ENCODE results near the gene PLOD2. TPM values are rescaled to one million over a fixed set of nuclear protein-coding genes. Genes with fewer than 3 reads are reported as not detected.

The PLOD2 gene
- total RNA-seq, 2 experiments from 2014 or later = not detected

DNA sequence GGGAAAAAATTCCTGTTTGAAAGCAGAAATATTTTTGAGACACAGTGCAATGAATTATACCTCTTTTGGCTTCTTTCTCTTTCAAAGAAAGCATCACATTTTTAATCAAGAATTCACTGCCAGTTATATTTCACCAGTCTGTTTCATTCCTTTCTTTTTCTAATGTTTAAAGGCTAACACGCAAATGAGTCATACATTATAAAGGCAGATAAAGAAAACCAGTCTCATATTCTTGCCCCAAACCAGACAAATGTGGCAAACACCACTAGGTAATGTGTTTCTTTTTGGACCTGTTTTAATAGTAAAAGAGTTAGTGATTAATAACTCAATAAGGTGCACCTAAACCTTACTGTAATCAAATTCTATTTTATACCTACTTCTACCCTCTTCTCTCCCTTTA lies 83.8 kb downstream of the PLOD2 start:
- intact Hi-C loops (cut with micrococcal nuclease; ENCODE audit: unreplicated experiment) = no loop called here
- DNase-seq (ENCODE audit: low spot score) = no peak
- no peak overlapping the region for H3K4me3 ChIP-seq (ENCODE audit: low read depth, low read length, poor library complexity, severe bottlenecking)
- no peaks in the 10 kb centered on the region for H3K36me3 ChIP-seq (ENCODE audit: insufficient read depth, low read length)
- H3K27ac ChIP-seq (ENCODE audit: low read depth, low read length, poor library complexity, severe bottlenecking) = no peak overlapping the region
- H3K4me1 ChIP-seq (ENCODE audit: insufficient read depth, low read length, poor library complexity, severe bottlenecking) = no peaks in the 10 kb centered on the region
- H2AFZ ChIP-seq (ENCODE audit: low read length) = no peak overlapping the region
- no TSS peak for BruUV-seq (replicated peaks)
- no peak overlapping the region for H3K4me2 ChIP-seq (ENCODE audit: low read length)
- no peaks in the 10 kb centered on the region for H4K20me1 ChIP-seq (ENCODE audit: insufficient read depth, low read length)
- CTCF ChIA-PET (ENCODE audit: unreplicated experiment) = no interaction called here
- TF ChIP-seq, protein P1, sequence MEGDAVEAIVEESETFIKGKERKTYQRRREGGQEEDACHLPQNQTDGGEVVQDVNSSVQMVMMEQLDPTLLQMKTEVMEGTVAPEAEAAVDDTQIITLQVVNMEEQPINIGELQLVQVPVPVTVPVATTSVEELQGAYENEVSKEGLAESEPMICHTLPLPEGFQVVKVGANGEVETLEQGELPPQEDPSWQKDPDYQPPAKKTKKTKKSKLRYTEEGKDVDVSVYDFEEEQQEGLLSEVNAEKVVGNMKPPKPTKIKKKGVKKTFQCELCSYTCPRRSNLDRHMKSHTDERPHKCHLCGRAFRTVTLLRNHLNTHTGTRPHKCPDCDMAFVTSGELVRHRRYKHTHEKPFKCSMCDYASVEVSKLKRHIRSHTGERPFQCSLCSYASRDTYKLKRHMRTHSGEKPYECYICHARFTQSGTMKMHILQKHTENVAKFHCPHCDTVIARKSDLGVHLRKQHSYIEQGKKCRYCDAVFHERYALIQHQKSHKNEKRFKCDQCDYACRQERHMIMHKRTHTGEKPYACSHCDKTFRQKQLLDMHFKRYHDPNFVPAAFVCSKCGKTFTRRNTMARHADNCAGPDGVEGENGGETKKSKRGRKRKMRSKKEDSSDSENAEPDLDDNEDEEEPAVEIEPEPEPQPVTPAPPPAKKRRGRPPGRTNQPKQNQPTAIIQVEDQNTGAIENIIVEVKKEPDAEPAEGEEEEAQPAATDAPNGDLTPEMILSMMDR (conservative IDR thresholded peaks at IDR 0.05; ENCODE audit: low read length) = no peak
- no peak for TF ChIP-seq EZH2phosphoT487 (IDR thresholded peaks at IDR 0.05; ENCODE audit: borderline replicate concordance, low read depth, low read length)
- POLR2A ChIA-PET = no interaction called here
- H3K79me2 ChIP-seq (ENCODE audit: insufficient read depth, low read depth, low read length) = no peaks in the 10 kb centered on the region
- no peaks in the 10 kb centered on the region for H3K9me3 ChIP-seq (ENCODE audit: low read length)
- no peaks in the 10 kb centered on the region for H3K9me2 ChIP-seq (ENCODE audit: insufficient read depth, low read length)

DNA sequence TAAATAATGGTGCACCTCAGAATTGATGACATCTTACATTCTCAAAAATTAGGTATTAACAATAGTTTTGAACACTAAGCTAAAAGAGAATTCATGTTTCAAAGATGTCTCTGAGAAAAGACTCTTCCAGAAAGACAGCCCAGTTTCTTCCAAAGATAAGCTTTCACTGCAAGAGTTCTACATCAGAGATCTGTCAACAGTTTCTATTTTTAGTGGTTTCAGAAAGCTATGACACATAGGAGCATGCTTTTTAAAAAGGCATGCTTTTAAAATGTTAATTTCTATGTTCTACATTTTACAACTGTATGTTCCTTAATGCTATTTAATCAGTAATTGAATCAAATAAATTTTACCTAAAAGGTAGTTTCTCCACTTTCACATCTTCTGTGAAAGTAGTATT lies 88.2 kb downstream of the PLOD2 start:
- no peak overlapping the region for H3K4me2 ChIP-seq (ENCODE audit: low read length)
- H2AFZ ChIP-seq (ENCODE audit: low read length) = no peak overlapping the region
- BruUV-seq (replicated peaks) = no TSS peak
- no peak overlapping the region for H3K4me3 ChIP-seq (ENCODE audit: low read depth, low read length, poor library complexity, severe bottlenecking)
- H3K27ac ChIP-seq (ENCODE audit: low read depth, low read length, poor library complexity, severe bottlenecking) = no peak overlapping the region
- ChIA-PET CTCF (ENCODE audit: unreplicated experiment) (no interaction called here), POLR2A (no interaction called here)
- no peaks in the 10 kb centered on the region for H3K9me2 ChIP-seq (ENCODE audit: insufficient read depth, low read length)
- no peaks in the 10 kb centered on the region for H3K36me3 ChIP-seq (ENCODE audit: insufficient read depth, low read length)
- intact Hi-C loops (cut with micrococcal nuclease; ENCODE audit: unreplicated experiment) = no loop called here
- TF ChIP-seq, protein P1 (conservative IDR thresholded peaks at IDR 0.05; ENCODE audit: low read length) = no peak
- no peak for TF ChIP-seq EZH2phosphoT487 (IDR thresholded peaks at IDR 0.05; ENCODE audit: borderline replicate concordance, low read depth, low read length)
- no peaks in the 10 kb centered on the region for H3K9me3 ChIP-seq (ENCODE audit: low read length)
- no peaks in the 10 kb centered on the region for H3K4me1 ChIP-seq (ENCODE audit: insufficient read depth, low read length, poor library complexity, severe bottlenecking)
- DNase-seq (ENCODE audit: low spot score) = no peak
- no peaks in the 10 kb centered on the region for H4K20me1 ChIP-seq (ENCODE audit: insufficient read depth, low read length)
- H3K79me2 ChIP-seq (ENCODE audit: insufficient read depth, low read depth, low read length) = no peaks in the 10 kb centered on the region

DNA sequence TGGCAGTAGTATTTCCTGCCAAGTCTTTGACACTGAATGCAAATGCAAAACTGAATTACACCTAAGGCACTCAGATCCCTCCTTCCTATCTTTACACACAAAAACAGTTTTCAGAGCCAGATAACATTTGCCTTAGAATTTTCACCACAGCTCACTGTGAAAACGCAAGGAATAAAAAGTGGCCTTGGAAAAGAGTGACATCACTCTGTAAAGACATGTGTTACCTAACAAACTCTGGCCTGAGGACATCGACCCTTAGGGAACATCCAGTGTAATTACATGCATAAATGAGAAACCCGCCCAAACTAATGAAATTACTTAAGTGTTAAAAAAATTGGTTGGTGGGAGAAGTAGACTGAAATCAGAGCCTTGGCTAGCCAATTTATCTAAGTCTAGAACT lies 88.9 kb downstream of the PLOD2 start:
- H4K20me1 ChIP-seq (ENCODE audit: insufficient read depth, low read length) = no peaks in the 10 kb centered on the region
- no peaks in the 10 kb centered on the region for H3K36me3 ChIP-seq (ENCODE audit: insufficient read depth, low read length)
- intact Hi-C loops (cut with micrococcal nuclease; ENCODE audit: unreplicated experiment) = no loop called here
- H3K9me3 ChIP-seq (ENCODE audit: low read length) = no peaks in the 10 kb centered on the region
- H3K9me2 ChIP-seq (ENCODE audit: insufficient read depth, low read length) = no peaks in the 10 kb centered on the region
- H3K27ac ChIP-seq (ENCODE audit: low read depth, low read length, poor library complexity, severe bottlenecking) = no peak overlapping the region
- ChIA-PET CTCF (ENCODE audit: unreplicated experiment) (no interaction called here), POLR2A (interaction anchor here (0.6 kb wide), 1 partner anchor 18 kb away, joined by 3 read pairs; no protein-coding TSS in a partner anchor)
- TF ChIP-seq, protein P1 (conservative IDR thresholded peaks at IDR 0.05; ENCODE audit: low read length) = no peak
- no peak for TF ChIP-seq EZH2phosphoT487 (IDR thresholded peaks at IDR 0.05; ENCODE audit: borderline replicate concordance, low read depth, low read length)
- no TSS peak for BruUV-seq (replicated peaks)
- no peak for DNase-seq (ENCODE audit: low spot score)
- no peak overlapping the region for H2AFZ ChIP-seq (ENCODE audit: low read length)
- no peak overlapping the region for H3K4me2 ChIP-seq (ENCODE audit: low read length)
- no peaks in the 10 kb centered on the region for H3K4me1 ChIP-seq (ENCODE audit: insufficient read depth, low read length, poor library complexity, severe bottlenecking)
- H3K4me3 ChIP-seq (ENCODE audit: low read depth, low read length, poor library complexity, severe bottlenecking) = no peak overlapping the region
- no peaks in the 10 kb centered on the region for H3K79me2 ChIP-seq (ENCODE audit: insufficient read depth, low read depth, low read length)

Data from OCI-LY7 (cell line).